NCI-H774 (cell line): ENCODE results near the gene ZBP1.

Experiments used
- DNase-seq: peaks from one replicate; lab custom pipeline; 2025; lab: John Stamatoyannopoulos, UW

Gene ZBP1

GRCh38 chr20:57571782-57572416 is 48.3 kb downstream of the ZBP1 start:
- DNase-seq = no peak

- DNase-seq = no peak
These were observed 49.3 kb downstream of the ZBP1 start for GRCh38 chr20:57570920-57571319.

DNA sequence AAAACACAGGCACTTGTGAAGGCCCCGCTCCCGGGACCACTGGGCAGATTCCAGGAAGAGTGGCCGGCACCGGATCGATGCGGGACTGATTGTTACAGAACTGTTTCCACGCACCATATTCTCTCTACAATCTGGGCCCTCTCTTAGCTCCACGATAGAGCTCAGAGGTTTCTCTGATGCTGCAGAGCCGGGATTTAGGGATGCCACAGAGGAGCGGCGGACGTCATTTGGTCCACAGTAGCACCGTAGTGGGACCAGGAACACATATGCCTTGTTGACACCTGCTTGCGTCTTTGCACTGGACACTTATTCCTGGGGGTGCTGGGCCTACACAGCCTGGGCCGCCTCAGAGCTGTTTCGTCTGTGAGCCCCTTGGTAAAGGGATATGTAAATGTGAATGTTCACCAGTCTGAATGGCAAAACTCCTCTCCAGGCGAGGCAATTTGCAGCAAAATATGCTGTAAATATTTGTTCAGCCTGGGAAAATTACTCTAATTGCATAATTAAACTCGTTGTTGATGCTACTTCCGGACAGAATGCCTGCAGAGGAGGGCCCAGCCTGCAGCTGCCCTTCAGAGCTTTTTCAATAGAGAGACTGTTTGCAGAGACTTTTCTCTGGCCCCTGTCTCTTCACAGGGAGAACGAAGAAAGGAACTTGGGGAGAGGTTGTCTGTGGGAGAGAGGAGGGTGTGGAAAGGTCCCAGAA is 49.9 kb downstream of the ZBP1 start:
- peak; percentile 82 for DNase-seq

DNA sequence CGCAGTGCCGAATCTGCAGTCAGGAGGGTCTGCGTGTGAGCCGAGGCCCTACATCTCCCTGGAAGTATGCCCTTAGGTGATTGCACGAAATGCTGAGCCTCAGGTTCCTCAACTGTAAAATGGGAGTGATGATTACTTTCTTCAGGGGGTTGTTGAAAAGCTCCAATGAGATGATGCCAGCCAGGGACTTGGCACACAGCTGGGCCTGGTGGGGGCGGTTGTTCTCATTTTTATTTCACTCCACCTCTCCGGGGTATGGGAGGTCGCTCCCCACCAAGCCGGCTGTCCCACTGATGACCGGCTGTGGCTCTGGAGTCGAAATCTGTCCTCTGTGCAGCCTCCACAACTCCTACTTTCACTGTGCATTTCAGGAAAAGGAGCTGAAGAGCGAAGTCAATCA is 51.3 kb downstream of the ZBP1 start:
- no peak for DNase-seq

DNA sequence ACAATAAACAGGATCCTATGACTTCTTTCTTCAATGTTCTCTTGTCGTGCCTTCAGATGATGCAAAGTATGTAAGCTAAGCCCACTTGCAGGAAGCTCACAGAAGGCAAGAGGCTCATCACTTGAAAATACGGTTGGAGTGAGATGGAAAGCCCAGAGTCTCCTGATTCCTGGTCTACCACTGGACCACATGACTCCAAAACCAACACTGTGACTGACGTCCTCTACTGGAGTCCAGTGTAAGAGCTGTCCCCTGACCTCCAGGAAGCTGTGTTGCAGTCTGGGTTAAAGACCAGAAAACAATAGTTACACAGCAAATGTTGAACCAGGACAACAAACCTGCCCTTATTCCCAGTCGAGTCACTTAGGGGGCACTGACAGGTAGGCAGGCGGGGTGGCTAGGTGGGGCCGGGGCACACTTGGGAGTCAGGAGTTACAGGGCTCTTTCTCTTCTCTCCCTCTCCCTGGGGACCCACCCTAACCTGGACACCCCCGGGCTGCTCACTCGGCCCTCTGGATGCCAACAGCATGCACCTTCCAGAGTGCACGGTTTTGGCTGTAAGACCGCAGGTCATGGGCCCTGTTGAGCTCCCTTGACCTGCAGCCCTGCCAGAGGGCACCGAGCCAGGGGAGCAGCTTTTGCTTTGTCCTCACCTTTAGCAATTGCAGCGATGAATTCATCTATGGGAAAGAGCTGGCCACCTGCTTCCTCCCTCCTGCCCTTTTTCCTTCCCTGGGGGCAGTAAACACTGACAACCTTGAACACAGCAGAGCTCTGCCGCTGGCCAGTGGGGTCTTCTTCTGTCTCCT is 51.9 kb downstream of the ZBP1 start:
- no peak for DNase-seq

GRCh38 chr20:57567471-57568079 is 52.7 kb downstream of the ZBP1 start:
- DNase-seq = no peak

DNA sequence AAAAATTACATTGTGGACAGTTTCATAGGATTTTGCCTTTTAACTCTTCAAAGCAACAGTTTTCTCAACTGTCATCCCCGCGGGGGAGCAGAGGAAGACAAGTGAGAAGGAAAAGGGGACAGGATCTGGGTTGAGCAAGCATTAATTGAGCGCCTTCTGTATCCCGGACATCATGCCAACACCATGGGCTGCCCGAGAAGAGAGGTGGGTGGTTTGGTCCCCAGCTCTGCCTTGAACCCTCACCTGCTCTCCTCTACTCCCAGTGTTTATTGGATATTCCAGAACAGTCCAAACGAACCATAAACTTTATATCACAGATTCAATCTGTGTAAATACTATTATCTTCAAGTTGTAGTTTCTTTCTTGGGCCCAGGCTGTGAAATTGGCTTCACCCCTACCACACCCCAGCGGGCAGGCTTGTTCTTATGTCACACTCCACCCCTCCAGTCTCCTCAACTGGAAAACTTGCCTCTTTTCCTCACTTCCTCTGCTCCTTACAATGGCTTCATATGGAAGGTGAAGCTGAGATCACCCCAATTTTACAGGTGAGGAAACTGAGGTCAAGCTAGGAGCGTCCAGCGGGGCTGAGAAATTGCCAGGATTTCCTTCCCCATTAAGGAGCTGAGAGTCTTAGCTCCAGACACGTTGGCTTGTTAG is 53.3 kb downstream of the ZBP1 start:
- DNase-seq = no peak

DNA sequence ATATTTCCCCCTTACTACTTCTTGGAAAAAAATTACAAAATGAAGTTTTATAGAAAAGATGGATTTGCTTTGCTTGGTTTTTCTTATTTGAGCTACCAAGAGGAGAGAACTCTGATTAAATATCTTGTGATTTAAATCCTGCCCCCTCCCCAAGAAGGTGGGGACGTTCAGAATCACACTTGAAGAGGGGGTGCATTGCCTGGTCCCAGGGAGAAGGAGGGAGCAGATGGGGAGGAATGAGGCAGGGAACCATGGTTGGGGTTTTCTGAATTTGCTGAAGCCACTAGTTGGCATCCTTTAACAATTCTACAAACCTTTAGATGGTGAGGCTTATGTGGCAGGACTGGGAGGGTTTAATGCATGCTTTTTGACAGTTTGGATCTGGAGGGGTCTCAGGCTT is 53.8 kb downstream of the ZBP1 start:
- DNase-seq = no peak

DNA sequence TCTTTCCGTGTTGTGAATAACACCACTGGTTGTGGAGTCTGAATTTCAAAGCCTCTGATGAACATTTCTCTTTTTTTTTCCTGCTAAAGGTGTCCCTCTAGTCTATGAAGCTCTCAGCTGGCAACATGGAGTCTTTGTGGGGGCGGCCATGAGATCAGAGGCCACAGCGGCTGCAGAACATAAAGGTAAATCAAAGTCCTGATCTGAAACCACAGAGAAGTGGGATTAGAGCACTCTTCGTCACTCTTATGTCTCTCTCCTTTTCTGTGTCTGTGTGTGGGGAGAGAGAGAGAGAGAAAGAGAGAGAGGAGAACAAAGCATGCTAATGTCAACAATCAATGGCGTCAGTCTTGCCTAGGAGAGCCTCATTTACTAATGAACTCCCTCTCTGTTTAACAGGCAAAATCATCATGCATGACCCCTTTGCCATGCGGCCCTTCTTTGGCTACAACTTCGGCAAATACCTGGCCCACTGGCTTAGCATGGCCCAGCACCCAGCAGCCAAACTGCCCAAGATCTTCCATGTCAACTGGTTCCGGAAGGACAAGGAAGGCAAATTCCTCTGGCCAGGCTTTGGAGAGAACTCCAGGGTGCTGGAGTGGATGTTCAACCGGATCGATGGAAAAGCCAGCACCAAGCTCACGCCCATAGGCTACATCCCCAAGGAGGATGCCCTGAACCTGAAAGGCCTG is 55.1 kb downstream of the ZBP1 start:
- no peak for DNase-seq

GRCh38 chr20:57564180-57564802 is 55.9 kb downstream of the ZBP1 start:
- no peak for DNase-seq

DNA sequence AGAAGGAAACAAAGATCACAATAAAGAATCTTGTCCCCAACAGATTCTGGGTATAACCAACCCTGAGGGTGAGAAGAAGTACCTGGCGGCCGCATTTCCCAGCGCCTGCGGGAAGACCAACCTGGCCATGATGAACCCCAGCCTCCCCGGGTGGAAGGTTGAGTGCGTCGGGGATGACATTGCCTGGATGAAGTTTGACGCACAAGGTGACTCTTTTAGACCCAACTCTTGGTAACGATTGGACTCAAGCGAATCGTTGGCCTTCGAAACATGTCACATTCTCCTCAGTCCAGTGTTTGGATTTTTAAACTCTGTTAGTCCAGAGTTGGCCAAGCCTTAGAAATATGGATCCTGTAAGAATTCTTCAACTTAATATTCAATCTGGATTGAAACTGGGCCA is 56.7 kb downstream of the ZBP1 start:
- no peak for DNase-seq

- DNase-seq = no peak
These were observed 57.4 kb downstream of the ZBP1 start for GRCh38 chr20:57562541-57563465.

DNA sequence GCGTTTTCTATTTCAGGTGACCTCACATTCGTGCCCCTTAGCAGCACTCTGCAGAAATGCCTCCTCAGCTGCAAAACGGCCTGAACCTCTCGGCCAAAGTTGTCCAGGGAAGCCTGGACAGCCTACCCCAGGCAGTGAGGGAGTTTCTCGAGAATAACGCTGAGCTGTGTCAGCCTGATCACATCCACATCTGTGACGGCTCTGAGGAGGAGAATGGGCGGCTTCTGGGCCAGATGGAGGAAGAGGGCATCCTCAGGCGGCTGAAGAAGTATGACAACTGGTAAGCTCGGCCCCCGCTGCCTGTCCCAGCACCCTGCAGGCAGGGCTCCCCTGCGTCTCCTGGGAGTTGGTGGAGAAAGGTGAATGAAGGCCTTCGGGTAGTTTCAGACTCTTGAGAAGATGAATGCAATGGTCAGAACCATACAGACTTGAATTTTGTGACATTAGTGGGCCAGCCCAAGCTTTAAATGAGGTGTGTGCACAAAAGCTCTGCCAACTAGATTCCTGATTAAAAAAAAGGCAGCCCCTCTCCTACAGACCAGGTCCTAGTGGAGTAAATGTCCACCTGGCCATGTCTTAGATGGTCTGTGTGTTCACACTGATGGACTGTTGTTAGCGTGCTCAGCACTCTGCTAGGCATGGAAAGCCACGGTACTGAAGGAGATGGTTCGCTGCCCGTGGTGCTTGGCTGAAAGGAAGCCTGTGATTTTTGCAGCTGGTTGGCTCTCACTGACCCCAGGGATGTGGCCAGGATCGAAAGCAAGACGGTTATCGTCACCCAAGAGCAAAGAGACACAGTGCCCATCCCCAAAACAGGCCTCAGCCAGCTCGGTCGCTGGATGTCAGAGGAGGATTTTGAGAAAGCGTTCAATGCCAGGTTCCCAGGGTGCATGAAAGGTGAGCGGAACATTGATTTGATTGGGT is 58.6 kb downstream of the ZBP1 start:
- DNase-seq = no peak

DNA sequence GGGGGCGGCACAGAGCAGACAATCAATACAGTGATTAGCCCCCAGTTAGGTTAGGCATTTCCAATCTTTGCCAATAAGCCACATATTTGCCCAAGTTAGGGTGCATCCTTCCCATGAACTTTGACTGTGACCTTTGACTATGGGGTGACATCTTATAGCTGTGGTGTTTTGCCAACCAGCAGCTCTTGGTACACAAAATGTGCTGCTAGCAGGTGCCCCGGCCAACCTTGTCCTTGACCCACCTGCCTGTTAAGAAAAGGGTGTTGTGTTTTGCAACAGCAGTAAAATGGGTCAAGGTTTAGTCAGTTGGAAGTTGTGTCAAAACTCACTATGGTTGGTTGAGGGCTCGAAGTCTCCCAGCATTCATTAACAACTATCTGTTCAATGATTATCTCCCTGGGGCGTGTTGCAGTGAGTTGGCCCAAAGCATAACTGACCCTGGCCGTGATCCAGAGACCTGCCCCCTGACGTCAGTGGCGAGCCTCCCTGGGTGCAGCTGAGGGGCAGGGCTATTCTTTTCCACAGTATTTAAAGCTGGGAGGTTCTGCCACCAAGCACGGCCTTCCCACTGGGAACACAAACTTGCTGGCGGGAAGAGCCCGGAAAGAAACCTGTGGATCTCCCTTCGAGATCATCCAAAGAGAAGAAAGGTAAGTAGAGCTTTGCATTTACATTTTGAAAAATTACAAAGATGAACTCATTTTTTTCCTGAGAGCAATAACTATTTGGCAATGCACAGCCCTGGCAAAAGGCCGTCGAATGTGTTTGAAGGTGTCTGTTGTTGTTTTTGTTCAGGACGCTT is 59.5 kb downstream of the ZBP1 start, which contains the start of gene PCK1:
PCK1 (plus strand) TSS at position 557 of the 802 bp plus-strand sequence. CDS start 302 bp downstream, outside the sequence.
- peak; percentile 69 for DNase-seq

DNA sequence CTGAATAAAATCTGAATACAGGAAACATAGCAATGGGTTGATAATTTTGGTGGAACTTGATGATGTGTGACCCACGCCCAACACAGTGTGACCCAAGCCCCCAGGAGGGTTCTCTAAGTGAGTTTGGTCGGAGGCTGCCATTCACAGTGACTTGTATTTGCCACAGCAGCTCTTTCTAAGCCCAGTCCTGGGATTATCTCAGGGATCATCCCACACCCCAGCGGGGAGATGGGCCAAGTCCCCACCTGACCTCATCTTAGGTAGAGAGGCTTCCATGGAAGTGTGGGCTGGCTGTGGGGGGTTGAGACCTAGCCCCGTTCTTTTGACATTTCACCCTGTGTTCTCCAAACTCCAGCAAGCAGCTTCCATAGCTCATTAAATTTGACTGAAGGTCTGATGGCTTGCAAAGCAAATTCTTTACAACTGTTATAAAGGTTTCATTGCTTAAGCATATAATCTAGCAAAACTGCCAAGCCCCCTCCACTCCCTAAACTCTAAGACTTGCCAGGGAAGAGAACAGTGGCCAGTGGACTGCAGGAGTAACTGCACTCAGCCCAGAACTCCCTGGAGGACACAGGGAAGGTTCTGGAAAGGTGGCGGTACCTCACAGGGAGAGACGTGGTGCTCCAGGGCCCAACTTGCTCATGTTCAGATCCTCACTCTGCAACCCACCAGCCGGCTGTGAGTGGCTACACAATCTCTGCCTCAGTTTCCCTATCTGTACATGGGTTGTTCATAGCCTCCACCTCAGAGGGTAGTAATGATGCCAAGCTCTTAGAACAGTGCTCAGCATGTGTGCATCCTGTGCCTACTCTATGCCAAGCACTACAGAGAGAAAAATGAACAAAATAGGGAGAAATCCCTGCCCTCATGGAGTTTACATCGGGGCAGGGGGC is 60.3 kb downstream of the ZBP1 start:
- DNase-seq = no peak

DNA sequence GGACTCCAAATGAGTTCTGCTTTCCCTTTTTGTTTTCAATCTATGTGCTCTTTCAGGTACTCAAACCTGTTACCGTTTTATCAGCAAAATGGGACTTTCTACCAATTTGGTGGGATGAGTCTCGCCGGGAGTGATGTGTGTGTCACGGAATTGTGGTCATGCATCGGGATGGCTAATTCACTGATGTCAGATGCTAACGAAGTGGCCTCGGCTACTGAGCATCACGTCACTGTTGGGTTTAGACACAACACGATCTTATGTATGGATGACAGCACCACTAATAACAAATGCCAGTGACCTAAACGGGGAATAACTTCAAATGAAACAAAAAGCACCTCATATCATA is 61.0 kb downstream of the ZBP1 start:
- no peak for DNase-seq
